Activated T-cell treated with anti-CD3 and anti-CD28 coated beads, Interleukin-2, amount 50 U/mL, for 48 hours (primary cell): ENCODE measurements around the gene APP.
A peak's percentile ranks its signal among the peaks of the same experiment; 100 is the strongest.
"Not testable (repeated sequence)": the region's sequence is repeated elsewhere in the genome, so short reads cannot be mapped to it uniquely, and the experiment has no call there.

Experiments
- DNase-seq, 2 experiments: peaks; one replicate each; pipeline ENCODE4 v3.0.0-alpha.2; 2020

The APP gene

DNA sequence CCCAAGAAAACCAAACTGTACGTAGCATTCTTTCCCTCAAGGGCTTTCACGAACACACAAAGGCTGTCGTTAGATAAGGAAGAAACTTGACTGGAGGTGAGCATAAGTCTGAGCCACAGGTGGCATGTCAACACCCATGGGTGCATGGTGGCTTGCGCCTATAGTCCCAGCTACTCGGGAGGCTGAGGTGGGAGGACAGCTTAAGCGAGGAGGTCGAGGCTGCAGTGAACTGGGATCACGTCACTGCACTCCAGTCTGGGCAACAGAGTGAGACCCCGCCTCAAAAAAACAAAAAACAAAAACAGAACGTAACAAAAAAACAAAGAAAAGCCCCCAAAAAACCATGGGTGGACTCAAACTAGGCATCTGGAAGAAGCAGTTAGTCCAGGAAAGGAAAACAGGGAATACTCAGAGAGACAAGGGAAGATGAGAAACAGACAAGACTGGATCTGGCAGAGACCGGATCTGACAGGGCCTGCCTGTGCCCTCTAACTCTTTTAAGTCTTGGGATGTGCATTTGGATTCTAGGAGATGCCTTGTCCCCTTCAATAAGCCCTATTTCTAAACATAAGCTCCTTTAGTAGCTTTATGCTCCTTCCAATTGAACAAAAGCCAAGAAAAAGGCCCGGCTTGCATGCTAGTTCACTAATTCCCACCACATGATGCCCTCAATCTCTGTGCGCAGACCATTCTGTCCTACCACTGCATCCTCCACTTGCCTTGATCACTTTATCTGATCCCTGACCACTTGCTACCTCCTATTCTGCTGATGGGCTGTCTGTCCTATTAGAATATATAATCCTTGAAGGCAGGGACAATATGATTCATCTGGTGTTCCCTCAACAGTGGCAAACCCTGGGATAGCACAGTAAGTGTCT lies 73.8 kb downstream of the APP start:
- no peak for DNase-seq

DNA sequence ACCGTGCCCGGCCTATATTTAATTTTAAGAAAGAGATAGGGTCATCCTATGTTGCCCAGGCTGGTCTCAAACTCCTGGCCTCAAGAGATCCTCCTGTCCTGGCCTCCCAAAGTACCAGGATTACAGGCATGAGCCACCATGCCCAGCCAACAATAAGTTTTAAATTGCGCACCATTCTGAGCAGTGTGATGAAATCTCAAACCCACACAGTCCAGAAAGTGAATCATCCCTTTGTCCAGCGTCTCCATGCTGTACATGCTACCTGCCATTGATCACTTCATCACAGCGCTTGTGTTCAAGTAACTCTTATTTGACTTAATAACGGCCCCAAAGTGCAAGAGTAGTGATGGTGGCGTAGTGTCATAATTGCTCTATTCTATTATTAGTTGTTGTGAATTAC lies 75.4 kb downstream of the APP start:
- no peak for DNase-seq

DNA sequence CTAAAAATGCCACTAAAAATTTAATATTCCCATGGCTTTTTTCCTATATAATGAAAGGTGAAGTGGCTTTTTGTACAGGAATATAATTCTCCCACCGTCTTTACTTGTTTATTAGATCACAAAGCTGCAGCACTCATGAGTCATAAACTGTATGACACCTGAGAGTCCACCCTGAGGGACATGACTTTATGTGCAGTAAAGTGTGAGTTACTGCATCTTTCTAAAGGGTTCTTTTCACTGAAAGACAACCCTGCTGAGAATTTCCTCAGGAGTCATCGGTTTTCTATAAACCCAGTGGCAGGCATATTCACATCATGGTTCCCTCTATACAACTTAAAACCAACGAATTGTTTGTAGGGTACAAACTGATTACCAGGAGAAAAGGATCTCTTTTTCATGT lies 77.4 kb downstream of the APP start:
- no peak for DNase-seq

DNA sequence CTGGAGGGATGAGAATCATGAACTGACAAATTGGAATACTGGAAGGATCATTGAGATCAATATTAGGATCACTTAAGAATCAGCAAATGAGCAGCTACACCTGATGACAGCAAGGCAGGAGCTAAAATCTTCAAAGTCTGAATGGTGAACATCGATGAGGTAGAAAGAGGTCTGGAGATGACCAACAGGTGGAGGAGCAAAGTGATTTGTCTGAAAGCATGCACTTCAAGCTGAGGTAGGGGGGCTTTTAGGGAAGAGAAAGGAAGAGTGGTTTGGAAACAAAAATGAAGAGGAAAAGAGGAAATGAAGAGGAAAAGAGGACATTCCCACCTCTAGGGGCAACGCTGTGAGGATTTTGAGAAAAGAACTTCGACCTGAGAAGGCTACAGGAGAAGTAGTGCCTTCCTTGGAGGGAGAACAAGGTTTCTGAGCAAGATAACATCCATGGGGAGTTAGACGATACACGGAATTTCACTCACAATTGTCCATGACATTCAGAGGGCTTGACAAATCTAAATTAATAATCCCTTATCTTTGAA lies 79.0 kb downstream of the APP start:
- DNase-seq, result no peak

DNA sequence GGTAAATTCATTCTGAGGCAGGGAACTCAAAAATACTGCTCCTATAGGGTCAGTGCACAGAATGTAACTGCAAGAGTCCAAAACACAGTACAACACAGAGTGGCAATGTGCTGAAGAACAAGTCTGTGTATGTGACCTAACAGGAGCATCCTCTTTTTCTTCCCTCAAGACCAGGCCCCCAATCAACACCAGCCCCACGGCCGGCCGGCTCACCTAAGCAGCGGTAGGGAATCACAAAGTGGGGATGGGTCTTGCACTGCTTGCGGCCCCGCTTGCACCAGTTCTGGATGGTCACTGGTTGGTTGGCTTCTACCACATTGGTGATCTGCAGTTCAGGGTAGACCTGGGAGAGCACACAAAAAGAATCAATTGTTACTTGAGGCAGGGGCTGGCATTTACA lies 80.8 kb downstream of the APP start:
- DNase-seq, result no peak

DNA sequence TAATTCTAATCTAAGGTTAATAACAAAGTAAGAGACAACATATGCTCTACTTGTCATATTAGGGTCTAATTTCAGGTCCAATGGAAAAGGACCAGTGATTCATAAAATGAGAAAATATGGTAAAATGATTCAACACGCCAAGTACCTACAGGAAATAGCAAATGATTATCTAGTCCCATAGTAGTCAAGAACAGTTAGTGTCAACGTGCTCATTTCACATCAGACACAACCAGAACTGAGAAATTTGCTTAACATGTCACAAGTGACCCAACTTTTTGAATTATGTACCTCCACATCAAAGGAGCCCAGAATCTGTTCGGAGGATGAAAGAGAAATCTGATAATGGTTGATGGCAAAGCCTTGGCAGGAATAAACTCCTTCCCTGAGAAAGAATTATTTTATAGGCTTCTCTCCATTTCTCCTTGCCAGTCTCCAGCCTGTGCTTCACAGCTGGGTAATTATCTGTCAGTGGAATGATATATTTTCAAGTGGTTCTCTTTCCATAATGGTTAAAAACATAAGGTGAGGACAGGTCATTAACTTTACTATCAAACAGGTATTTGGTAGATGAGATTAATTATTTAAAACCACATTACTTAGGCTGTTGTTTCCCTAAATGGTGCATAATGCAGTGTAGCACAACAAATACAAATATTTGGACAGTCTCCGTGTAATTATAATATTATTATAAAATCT lies 83.2 kb downstream of the APP start:
- no peak for DNase-seq

DNA sequence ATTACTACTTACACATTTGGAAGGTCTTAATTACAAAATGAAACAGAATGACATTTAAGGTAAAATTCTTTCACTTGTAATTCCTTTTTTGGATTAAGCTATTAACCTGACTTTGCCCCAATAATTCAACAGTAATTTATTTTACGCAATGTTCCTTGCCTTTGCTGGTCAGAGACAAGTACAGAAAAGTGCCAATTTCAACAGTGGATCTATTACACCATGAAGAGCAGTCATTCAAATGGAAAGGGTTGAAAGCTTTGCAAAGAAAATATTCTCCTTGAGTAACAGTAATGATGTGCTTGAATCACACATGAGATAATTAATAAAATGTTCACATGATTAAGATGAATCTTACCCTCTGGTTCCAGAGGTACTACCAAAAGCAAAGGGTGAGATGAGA lies 84.7 kb downstream of the APP start:
- DNase-seq, result no peak

DNA sequence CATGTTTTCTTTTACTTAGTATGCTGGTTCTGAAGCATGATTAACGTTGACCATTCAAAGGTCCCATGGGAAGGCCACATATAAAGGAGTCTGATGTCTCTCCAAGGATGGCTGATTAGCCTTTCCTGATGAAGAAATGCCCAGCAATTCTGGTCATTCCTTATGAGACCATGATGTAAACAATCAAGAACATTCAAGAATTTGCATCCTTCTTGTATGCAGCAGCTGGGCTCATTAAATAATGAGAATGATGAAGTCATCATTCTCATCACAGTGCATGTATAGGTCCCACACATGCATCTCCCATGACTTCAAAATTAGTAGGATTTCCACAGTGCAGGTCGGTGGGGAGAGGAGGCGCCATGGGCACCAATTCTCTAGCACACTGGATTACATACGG lies 85.4 kb downstream of the APP start:
- no peak for DNase-seq

DNA sequence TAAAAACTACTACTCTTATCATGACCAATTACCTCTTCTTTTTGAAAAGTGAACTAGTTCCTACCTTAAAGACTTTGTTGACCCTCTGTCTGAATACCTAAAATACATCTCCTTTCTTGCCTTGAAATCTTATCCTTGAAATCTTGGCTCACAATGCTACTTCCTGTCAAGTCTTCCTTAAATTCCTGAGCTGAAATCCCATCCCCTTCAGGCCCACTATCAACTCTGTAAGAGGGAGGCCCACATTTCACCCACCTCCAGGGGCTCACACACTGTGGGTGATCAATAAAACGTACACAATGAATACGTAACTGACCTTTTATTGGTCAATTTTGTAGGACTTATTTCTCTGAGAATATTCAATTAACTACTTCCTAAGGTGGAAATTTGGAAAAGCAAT lies 88.0 kb downstream of the APP start:
- DNase-seq, result no peak

DNA sequence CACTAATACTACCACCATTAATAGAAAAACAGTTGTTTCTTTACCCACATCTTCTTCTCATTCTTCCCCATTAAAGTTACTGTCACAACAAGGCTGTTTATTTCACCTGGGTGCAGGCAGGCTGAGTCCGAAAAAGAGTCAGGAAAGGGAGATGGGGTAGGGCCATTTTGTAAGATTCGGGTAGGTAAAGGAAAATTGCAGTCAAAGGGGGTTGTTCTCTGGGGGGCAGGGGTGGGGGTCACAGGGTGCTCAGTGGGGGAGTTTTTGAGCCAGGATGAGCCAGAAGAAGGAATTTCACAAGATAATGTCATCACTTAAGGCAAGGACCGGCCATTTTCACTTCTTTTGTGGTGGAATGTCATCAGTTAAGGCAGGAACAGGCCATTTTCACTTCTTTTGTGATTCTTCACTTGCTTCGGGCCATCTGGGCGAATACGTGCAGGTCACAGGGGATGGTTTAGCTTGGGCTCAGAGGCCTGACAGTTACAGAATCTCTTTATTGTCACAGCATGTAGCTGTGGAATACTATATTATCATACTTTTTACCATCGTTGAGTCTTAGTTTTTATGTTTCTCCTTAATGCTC lies 89.3 kb downstream of the APP start:
- DNase-seq, result not testable (repeated sequence)

DNA sequence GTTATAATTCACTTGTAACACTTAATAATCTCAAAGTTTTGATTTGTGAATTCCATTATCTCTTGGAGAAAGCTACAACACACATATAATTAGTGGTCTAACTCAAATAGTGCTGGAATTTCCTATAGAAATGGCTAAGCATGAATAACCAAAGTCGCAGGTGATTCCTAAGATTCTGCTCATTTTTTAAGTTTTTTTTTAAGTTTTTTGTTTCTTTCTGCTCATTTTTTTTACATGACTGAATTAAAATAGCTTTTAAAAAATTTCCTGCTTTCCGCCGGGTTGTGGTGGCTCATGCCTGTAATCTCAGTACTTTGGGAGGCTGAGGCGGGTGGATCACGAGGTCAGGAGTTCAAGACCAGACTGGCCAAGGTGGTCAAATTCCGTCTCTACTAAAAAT lies 90.4 kb downstream of the APP start:
- DNase-seq, result no peak

DNA sequence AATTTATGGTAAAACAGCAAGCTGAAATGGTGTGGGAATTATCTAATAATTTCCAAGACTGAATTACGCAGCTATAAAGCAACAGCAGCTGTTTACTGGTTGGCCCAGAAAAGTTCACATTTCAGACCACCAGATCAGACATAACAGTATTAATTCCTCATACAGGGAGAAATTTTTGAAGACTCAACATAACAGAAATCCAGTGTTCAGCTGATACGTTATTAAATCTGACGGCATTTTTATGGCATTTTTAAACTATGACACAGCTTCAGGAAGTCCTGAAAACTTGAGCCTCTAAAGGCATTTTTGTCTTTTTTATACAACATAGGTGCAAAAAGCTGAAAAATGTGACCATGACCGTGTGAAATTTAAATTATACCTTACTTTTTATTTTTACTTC lies 91.2 kb downstream of the APP start:
- DNase-seq, result no peak

DNA sequence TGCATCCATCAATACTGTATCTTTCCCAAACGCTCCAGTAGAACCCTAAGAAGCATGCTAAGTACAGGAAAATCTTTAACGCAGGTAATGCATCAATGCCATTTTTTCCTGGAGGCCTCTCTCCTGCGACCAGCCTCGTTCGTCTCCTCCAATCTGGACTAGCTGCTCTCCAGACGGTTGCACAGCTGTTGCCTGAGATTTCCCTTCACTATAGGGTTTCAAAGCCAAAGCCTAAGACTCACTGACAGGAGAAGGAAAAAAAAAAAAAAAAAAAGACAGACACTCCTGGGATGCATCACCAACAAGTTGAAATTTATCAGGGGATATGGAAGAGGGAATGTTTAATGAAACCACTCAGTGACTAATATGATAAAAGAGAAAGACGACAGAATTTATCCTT lies 93.0 kb downstream of the APP start:
- DNase-seq, result no peak

DNA sequence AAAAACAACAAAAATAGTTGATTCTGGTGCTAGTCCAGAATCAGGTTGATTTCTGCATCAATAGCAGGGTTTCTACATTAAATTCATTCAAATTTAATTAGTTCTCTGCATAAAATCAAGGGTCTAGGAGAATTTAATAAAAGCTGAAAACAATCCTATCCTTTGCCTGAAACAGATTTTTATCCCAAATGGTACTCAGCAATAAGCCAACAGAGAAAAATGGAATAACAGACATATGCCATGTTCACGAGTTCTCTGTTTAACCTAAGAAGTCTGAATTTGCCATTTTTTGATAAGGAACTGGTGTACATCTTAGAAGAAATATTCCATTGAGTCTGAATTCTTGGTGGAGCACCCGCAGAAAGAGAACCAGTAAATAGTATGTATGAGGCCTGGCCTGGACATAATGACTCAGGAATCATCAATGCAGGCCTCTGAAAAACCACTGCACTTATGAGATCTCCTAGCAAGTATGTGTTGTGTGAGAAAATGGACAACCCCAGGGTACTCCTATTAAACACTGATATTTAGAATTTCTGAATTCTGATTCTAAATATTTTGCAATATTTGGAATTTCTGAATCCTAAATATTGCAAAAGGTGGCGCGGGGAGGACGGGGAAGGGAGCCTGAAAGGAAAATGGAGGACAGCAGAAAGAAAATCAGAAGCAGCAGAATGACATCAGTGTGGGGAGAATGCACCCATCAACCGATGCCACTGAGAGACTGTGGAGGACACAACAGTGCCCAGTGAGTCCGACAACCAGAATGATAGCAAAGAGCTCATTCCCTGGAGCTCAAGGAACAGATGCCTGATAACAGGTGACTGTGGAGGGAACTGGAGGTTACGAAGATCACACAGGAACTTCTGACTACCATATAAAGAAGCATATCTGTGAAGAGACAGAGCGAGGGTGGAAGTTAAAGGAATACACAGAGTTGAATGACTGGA lies 97.6 kb downstream of the APP start:
- no peak for DNase-seq

DNA sequence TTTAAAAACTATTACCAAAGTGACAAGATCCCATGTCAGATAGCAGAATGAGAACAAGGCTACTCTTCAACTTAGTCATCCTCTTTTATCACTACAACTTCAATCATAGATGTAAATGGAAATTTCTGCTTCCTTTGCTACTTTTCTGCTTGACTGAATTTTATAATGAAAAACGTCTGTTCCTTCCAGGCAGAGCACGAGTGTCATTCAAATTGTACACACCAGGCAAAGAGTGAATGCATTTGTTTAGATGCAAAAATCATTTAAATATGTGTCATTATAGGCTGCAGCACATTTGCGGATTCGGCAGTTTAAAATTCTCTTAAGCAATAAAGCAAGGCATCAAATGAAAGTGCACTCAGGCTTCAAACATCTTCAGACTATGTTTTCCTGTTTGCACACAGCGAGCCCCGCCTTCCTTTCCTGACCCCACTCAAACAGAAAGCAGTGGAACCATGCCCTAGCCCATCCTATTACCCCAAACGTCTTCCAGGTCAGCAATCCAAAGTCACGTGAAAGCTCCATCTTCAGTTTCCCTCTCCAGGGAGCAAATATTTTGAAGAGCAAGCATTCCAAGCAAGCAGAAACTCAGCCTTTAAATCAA lies 99.6 kb downstream of the APP start:
- peak; percentile 27 to 29 for DNase-seq

DNA sequence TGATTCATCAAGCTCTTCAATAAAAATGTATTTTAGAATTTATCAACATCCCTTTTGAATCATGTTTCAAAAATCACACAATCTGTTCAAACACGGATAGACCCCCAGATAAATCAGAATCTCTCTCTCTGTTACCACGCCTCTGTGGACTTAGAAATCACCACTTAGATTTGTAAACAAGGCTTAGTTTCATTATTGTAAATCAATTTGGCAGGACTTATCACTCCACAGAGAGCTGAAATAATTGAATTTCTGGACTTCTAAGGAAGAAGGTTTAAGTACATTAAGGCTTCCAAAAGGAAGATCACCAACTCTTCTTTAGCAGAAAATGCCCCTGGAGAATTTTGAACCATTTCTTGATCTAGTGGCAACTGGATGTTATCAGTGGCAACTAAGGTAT lies 100.4 kb downstream of the APP start:
- no peak for DNase-seq

DNA sequence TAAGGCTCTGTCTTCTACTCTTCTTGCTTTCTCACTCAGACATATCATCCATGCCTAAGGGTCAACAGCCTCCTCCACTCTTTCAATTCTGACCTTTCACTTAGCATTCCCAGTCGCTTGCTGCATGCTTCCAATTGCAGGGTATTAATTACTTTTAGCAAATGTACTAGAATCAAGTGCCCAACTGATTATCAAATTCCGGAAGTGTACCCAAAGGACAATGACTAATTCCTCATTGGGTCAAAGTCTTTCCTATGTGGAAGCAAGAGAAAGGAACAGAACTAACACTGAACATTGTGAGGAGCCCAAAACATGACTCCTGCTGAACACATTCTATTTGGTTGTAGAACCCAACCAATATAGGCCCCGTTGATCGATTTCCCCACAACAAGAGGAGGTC lies 101.8 kb downstream of the APP start:
- no peak for DNase-seq

DNA sequence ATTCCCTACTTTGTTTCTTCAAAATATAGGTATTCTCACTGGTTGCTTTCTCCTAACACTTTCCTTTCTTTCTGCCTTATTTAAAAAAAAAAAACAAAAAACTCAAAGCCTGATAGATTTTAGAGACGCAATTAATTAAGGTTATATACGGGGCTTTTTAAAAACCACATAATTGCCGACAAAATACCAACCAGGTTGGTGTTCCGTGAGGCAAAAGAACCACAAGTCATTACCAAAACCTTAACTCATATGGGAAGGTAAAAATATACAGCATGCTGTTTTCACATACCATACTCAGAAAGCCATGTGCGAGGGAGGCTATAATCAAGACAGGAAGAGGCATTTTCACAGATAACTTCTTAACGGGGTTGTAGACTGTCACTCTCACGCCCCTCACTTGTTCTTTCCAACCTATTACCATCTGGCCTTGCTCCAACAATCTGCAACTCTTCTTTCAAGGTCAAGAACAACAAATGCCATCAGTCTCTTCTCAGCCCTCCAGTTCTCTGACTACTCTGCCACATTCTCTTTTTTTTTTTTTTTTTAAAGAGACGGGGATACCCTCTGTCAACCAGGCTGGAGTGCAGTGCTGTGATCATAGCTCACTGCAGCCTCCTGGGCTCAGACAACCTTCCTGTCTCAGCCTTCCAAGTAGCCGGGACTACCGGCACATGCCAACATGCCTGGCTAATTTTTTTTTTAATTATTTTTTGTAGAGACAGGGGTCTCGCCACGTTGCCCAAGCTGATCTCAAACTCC lies 102.6 kb downstream of the APP start:
- DNase-seq, result no peak

DNA sequence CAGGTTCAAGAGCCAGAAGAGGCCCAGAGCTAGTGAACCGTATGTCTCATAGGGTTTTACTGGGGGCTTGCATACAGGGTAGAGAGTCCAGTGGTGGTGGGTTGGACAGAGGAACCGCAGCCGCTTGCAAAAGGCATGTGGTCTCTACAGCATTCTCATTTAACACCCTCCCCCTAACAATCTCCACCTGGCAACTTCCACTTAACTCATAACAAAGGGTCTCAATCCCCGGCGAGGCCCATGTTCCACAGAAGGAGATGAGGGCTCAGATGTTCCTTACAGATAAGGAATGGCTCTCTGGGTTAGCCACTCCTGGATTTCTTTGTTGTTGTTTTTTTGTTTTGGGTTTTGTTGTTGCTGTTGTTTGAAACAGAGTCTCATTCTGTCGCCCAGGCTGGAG lies 106.1 kb downstream of the APP start:
- DNase-seq, result no peak

DNA sequence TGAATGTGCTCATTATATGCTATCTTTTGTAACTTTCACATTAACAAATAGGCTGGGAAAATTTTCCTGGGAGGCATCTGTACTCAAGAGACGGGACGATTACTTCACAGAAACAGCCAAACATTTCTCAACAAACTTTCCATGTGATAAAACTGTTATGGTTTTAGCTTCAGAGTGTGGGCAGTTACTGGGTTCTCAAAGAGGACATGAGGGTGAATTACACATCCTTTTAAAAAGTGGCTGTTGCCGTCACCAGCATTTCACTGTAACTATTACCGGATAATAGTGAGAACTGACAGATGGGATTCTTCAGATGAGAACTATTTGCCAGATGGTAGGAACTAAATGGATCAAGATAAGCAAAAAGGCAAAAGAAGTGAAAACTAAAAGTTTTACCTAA lies 109.1 kb downstream of the APP start:
- no peak for DNase-seq

DNA sequence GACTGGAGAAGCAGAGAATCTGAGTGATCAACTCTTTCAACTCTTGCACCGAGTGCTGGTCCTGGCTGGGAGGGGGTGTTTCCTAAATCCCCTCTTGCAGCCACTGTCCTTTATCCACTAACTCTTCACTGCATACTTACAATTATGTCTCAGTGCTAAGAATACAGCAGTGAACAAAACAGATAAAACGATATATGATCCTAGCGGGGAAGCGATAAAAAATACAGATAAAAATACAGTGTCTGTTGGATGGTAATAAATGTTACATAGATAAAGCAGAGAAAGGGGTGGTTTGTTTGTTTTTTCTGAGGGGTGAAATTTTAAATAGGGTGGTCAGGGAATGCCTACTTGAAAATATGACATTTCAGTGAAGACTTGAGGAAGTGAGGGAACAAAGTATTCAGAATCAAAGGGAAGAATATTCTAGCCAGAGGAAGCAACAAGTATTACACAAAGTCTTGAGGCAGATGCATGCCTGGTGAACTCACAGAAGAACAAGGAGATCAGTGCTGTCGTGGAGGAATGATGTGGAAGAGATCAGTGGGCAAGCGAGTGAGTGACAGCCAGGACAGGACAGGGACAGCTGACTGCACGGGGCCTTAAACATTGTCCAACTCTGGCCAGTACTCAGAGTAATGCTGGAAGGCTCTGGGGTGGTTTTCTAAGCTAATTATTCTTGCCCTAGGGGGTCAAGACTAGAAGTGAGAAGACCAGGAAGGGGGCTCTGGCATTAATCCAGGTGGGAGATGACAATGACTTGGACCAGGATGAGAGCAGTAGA lies 110.0 kb downstream of the APP start:
- DNase-seq, result no peak
